ENCODE measurements around the gene RAB17.
"Not testable (repeated sequence)": the region's sequence is repeated elsewhere in the genome, so short reads cannot be mapped to it uniquely, and the experiment has no call there.

The RAB17 gene

DNA sequence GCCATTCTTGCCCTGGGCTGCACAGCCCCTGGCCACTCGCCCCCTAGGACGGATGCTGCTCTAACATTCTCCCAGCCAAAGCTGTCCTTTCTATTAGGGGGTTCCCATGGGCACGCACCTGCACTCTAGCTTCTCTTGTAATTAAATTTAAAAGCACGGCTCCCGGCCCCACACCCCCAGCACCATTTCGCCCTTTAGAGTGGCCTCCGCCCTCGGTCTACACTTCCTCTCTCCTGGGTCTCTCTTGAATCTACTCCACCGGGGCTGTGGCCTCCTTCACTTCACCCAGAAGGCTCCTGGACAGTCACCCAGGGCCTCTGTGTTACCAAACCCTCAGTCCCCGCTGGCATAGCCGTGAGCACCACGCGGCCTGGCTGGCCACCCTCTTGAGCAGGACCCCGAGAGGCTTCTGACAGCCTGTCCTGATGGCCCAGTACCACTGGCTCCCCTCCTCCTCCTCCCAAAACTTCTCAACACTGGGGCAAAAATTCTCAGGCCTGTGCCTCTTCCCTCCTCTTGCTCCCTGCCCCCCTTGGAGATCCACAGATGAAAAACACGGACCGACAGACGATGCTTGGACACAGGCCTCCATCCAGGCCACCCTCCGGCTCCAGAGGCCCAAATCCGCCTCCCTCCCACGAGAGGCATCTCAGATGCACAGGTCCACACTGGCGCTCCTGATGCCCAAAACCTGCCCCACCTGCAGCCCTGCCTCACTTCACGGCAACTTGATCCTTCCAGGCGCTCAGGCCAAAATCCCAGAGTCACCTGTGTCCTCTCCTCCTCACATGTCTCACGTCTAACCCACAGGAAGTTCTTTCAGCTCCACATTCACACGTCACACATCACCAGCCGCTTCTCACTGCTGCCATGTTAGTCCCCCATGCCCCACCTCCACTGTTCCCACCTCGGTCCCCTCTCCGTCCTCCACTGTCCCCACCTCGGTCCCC lies 6.9 kb upstream of the RAB17 start:
- no peak for DNase-seq

DNA sequence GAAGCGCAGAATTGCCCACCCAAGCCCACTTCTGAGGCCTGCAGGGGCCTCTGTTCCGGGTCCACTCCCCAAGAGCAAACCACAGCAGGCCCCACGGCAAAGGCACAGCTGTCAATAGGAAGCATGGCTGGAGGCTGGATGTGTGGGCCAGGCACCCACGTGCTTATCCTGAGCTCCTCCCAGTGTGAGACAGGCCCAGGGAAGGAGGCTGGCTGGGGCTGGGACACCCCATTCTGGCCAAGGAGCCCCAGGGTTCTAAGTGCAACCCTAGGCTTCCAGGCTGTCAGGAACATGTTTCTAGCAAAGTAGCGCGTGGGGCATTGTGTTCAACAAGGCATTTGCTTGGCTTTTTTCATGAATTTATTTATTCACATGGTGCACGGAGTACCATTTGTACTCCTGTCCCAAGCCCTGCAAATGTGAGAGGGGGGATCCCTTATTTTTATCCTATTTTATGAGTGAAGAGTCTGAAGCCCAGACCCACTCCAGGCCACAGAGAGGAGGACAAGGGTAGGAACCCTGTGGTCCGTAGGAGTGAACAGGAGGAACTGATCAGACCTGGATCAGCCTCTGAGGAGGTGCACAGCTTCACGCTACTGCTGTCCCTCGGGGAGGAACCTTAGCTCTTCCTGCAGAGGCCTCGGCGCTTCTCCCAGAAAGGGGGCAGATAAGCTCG lies 6.1 kb upstream of the RAB17 start:
- DNase-seq, result no peak

- not testable (repeated sequence) for DNase-seq
Measured at GRCh38 chr2:237595829-237596519, 5.4 kb upstream of the RAB17 start.

- DNase-seq, result no peak
Measured at GRCh38 chr2:237594514-237594871, 4.0 kb upstream of the RAB17 start.

DNA sequence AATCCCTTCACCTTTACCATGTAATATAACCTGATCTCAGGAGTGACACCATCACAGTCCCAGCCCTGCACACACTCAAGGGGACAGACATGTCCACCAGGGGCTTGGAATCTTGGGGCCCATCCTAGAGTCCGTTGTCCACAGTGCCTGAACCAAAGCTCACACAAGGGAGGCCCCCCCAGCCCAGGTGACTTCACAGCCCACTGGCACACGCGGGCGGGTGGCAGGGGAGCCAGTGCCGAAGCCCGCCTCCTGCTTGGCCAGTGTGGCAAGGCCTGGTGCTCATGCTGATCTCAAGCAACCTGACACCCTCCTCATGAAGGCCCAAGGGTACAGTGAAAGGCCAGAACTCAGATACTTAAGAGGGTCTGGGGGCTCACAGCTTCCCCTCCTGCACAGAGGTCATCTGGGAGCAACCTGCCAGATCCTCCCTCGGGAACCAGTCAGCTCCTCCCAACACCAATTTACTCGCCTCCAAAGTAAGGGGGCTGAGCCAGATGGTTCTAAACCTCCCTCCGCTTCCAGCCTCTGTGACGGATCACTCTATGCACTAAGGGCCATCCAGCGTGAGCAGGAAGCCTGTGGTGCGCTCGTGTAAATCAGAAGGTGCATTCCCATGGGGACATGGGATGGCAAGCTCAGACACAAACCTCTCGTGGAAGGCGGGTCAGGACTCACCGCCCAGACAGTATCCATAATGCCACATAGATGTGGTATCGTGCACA lies 3.2 kb upstream of the RAB17 start:
- no peak for DNase-seq

GRCh38 chr2:237593036-237593435 lies 2.5 kb upstream of the RAB17 start:
- no peak for DNase-seq

DNA sequence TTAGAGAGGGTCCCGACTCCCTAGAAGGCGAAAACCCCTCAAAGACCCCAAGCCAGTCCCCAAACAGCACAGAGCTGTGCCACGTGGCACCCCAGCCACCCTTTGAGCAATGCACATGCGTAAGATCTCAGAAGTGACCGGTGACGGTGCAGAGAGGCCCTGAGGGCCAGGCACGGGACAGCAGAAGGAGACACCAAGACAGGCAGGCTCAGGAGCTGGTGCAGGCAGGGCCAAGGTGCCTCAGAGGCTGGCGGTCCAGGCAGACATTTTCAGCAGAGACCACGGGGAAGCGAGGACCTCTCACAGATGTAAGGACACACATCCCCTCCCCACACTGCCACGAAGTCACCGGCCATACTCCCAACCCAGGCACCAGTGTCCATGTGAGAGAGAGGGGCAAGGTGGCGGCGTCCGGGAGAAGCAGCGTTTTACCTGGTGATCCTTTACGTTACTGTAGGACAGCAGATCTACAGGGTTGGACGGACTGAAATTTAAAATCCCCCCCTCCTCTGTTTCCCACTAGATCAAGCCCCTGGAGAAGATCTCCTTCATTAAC lies 2.0 kb upstream of the RAB17 start:
- DNase-seq, result no peak

- DNase-seq, result no peak
Measured at GRCh38 chr2:237591141-237591881, 777 bp upstream of the RAB17 start.

- no peak for DNase-seq
Measured at GRCh38 chr2:237588044-237588696, 2.4 kb downstream of the RAB17 start.

- no peak for DNase-seq
Measured at GRCh38 chr2:237585590-237586221, 4.8 kb downstream of the RAB17 start.

DNA sequence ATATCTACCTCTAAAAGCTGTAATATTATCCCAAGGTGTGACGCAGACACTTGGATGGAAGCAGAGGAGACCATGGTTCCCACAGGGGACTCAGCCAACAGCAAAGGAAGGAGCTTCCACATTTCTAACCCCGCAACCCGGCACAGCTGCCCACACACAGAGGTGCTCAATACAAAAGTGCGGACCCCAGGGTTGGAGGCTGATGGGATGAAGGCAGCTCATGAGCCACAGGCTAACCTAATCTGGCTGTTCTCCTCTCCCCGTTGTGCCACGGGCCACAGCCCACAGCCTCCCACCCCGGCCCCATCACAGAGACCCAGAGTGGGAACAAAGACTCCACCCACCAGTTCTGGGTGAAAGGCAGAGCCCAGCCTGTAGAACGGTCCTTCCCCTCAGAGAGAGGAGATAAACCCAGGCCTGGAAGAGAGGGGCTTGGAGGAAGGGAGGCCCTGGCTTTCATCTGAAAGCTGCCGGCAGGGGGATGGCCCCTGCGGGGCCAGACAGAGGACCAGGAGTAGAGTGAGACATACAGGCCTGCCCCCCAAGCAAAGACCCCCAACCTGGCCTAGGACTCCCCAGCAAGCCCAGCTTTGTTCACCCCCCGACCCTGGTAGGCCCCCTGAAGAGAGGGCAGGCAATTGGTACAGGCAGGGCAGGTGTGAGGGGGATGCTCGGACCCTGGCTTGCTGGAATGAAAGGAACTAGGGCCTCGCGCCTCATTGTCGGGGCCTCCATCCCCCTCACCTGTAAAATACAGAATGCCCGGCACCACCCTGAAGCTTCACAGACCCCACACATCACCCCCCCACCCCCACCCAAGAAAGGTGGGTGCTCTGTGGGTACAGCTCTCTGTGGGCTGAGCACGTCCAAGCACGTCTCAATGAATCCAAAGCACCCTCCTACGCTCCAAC lies 6.9 kb downstream of the RAB17 start:
- DNase-seq, result no peak

GRCh38 chr2:237581751-237582746 lies 8.5 kb downstream of the RAB17 start:
- no peak for DNase-seq

- DNase-seq, result no peak
Measured at GRCh38 chr2:237581326-237581725, 9.2 kb downstream of the RAB17 start.

- DNase-seq, result no peak
Measured at GRCh38 chr2:237577956-237578870, 12.3 kb downstream of the RAB17 start.

GRCh38 chr2:237577458-237577857 lies 13.1 kb downstream of the RAB17 start:
- no peak for DNase-seq

DNA sequence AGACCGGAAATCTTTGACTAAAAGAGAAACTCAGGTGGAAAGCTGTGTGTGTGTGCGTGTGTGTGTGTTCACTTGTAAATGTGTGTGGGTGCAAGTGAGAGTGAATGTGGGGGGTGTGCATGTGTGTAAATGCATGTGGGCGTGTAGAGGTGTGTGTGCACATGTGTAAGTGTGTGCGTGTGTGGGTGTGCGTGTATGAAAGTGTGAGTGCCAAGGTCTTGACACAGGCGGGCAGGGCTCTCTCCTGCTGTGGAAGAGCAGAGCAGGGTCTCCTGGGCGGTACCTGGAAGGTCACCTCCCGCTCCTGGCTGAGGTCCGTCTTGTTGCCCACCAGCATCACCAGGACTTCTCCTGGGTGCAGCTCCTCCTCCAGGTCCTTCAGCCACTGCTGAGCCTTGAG lies 13.6 kb downstream of the RAB17 start:
- no peak for DNase-seq

Measured in NCI-H446 treated with DMSO at 0.1 percent for 48 hours (cell line).